GM12892 (cell line): ENCODE data around the gene COL17A1.

Experiments used
- DNase-seq: peaks from one replicate; pipeline ENCODE4 v3.0.0; 2011; ENCODE audit not compliant: insufficient read length
- FAIRE-seq: peaks from 2 replicates; lab custom pipeline; 2011; peaks lifted over from hg19 to GRCh38; lab: Jason Lieb, UNC
- POLR2A ChIP-seq: IDR thresholded peaks from 2 replicates; pipeline ENCODE4 v1.6.1; 2011; ENCODE audit warnings: low read depth, low read length, control low read depth
- POLR2AphosphoS5 ChIP-seq: IDR thresholded peaks from 2 replicates; pipeline ENCODE4 v1.6.1; 2011; ENCODE audit warnings: low read depth, low read length, control low read depth
- TAF1 ChIP-seq: IDR thresholded peaks from 2 replicates; pipeline ENCODE4 v1.6.1; 2011; ENCODE audit warnings: low read depth, mild to moderate bottlenecking, control low read depth, low read length, borderline replicate concordance

Gene COL17A1

DNA sequence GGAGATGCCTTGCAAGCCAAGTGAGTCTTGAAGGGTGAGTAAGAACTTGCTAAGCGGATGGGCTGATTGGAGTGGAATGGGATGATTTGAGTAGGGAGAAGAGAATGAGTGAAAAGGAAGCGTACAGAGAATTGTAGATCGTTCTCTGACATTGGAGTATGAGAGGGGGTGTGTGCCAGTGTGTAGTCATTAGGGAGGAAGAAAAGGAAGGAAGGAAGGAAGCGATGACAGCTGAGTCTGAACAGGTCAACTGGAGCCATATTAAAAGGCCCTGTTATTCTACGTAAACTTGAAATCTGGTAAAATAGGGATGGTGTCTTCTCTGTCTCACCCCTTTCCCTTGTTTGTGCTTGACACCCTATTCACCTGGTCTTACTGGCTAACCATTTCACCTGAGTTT lies 63.7 kb downstream of the COL17A1 start:
- FAIRE-seq (no peak), DNase-seq (no peak)
- TF ChIP-seq POLR2A (no peak), TAF1 (no peak), POLR2AphosphoS5 (no peak)

- no peak for DNase-seq
- no peak for FAIRE-seq
- no peak for TF ChIP-seq TAF1
- TF ChIP-seq POLR2A = no peak
- TF ChIP-seq POLR2AphosphoS5 = no peak
Observed at GRCh38 chr10:104021246-104021645, 64.4 kb downstream of the COL17A1 start.

DNA sequence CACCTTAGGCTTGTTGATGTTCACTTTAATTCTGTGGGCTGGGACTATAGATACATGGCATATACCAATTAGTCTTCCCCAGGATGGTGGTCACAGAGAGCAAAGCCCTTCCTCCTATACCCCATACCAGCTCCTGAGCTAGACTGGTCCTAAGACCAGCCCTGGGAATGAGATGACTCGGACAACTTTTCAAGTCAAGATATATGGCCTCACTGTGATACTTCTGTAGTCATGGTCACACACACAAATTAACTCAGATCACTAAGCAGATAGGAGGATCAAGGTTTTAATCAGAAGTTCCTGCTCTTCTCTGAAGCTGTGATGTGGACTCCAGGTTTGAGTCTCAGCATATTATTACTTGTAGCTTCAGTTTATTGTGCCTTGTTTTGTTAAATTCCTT lies 65.7 kb downstream of the COL17A1 start:
- DNase-seq (no peak), FAIRE-seq (no peak)
- TF ChIP-seq POLR2AphosphoS5 (no peak), TAF1 (no peak), POLR2A (no peak)

- FAIRE-seq = no peak
- TF ChIP-seq TAF1 = no peak
- no peak for TF ChIP-seq POLR2AphosphoS5
- TF ChIP-seq POLR2A = no peak
- DNase-seq = no peak
Observed at GRCh38 chr10:104018471-104018870, 67.2 kb downstream of the COL17A1 start.

GRCh38 chr10:104016661-104017060 lies 69.0 kb downstream of the COL17A1 start:
- FAIRE-seq = no peak
- TF ChIP-seq POLR2AphosphoS5 (no peak), POLR2A (no peak), TAF1 (no peak)
- DNase-seq = no peak

DNA sequence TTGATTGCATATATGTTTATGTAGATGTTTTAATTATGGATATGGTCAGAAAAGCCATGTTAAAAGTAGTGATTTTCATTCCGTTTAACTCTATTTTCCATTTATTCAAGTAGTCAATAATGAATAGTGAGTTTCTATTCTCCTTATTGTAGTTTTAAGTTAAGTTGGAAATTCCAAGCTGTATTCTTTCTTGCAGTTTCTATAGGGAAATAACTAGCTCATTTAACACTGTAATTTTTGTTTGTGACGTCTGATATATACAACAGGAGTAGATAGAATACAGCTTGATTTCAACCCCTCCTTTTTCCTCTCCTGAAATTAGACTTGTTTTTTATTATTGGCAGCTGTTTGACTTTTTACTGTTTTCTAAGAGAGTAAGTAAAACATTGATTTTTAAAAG lies 71.5 kb downstream of the COL17A1 start:
- DNase-seq = no peak
- TF ChIP-seq POLR2A = no peak
- TF ChIP-seq POLR2AphosphoS5 = no peak
- TF ChIP-seq TAF1 = no peak
- peak; percentile 9 for FAIRE-seq

- DNase-seq = no peak
- TF ChIP-seq TAF1 (no peak), POLR2AphosphoS5 (no peak), POLR2A (no peak)
- peak; percentile 58 for FAIRE-seq
Observed at GRCh38 chr10:104013489-104013888, 72.2 kb downstream of the COL17A1 start.

DNA sequence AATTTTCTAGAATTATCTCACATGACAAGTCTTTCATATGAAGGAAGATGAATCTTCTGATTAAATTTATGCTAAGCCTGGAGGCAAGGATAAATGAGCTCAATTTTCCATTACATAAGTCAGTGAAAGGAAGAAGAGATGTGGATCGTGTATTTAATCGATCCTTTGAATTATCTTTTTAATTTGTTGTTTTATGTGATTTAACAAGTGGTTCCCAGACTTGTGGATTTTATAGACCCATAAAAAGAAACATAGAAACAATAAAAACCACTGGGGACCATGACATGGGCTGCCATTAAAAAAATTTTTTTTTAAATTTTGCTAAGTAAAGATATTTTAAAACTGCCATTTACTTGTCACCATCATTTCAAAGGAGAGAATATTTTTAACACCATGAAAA lies 73.8 kb downstream of the COL17A1 start:
- DNase-seq (no peak), FAIRE-seq (no peak)
- TF ChIP-seq POLR2A (no peak), TAF1 (no peak)

GRCh38 chr10:104005172-104005863 lies 80.4 kb downstream of the COL17A1 start:
- TF ChIP-seq POLR2AphosphoS5 (no peak), TAF1 (no peak), POLR2A (no peak)
- DNase-seq (no peak), FAIRE-seq (no peak)

- TF ChIP-seq POLR2A = no peak
- FAIRE-seq (no peak), DNase-seq (no peak)
Observed at GRCh38 chr10:104002911-104003310, 82.8 kb downstream of the COL17A1 start.

DNA sequence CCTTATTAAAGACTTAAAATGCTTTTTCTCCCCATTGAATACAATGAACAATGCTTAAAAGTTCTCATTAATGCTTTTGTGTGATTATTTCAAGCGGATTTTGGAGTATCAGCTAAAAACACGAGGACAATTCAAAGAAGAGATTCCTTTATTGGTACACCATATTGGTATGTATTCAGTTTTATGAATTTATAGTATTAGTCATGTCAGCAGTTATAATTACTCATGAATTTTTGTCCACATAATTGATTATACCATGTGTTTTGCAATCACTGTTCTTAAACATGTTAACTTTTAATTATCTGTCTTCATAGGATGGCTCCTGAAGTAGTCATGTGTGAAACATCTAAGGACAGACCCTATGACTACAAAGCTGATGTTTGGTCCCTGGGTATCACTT lies 86.9 kb downstream of the COL17A1 start:
- no peak for DNase-seq
- FAIRE-seq = no peak
- TF ChIP-seq POLR2A = no peak

DNA sequence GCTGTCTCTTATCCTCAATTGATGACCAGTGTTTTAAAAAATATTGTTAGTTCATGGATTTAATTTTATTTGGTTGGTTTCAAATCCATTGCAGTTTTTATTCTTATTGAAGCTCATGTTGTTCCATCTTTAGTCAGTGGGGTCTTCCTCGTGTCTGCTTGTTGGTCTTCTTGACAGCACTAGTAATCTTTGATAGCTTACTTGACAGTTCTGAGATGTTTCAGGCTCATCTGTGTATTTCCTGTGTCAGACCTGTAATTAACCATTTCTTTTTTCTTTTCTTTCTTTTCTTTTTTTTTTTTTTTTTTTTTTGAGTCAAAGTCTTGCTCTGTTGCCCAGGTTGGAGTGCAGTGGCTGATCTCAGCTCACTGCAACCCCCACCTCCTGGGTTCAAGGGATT lies 90.5 kb downstream of the COL17A1 start:
- no peak for TF ChIP-seq TAF1
- no peak for TF ChIP-seq POLR2AphosphoS5
- TF ChIP-seq POLR2A = no peak
- FAIRE-seq = peak; percentile 40
- DNase-seq = no peak

- FAIRE-seq = no peak
- TF ChIP-seq POLR2A (no peak), POLR2AphosphoS5 (no peak), TAF1 (no peak)
- DNase-seq = no peak
Observed at GRCh38 chr10:103991393-103992128, 94.1 kb downstream of the COL17A1 start.
